ENCODE results near the gene CEP112. TPM values are rescaled to one million over a fixed set of nuclear protein-coding genes. Genes with fewer than 3 reads are reported as not detected.

Gene CEP112
- total and polyA plus RNA-seq, 2 of the 8 experiments (the other 6 are each of a cell fraction or from before 2014, with no cell fraction given): 0.62 to 3.1 TPM

DNA sequence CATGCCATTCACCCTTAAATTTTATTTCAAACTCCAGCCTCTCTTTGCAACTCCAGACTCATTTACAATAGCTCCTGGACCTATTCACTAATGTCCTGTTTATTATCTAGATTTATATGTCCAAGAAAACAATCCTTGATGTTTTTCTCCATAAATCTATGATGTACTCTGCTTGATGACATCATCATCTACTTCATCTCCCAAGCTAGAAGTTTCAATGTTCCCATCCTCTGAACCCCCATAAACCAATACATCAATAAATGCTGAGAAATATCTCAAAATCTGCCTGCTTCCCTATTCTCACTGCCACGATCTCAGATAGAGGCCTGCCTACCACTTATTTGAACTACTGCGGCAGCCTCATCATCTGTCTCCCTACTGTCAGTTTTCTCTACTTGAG, 4.2 kb downstream of the CEP112 start:
- no peaks in the 10 kb centered on the region for H3K9me3 ChIP-seq (ENCODE audit: insufficient read depth in 2 of 2, low read depth in 1 of 2, low read length in 1 of 2)
- POLR2A ChIA-PET (ENCODE audit: partially characterized antibody): no interaction called here
- CTCF ChIA-PET (ENCODE audit: partially characterized antibody): interaction anchor here (0.6 to 1.3 kb wide), 2 partner anchors 13 to 17 kb away, joined by 4 to 5 read pairs; no protein-coding TSS in a partner anchor
- no peak overlapping the region for H2BK20ac ChIP-seq (ENCODE audit: low read length)
- no peak overlapping the region for H2BK120ac ChIP-seq (replicated peaks; ENCODE audit: low read depth, low read length)
- no peak overlapping the region for H3K18ac ChIP-seq (ENCODE audit: extremely low read depth, low read length)
- no peak for TF ChIP-seq ASH2L (IDR thresholded peaks at IDR 0.05; ENCODE audit: low read length)
- no peak overlapping the region for H3K56ac ChIP-seq (replicated peaks; ENCODE audit: insufficient read length, low read depth, low read length)
- 90% methylated on average over 2 of the region's 2 CpGs; no CpG with 5 or more reads in 1 of the 2 experiments for WGBS, 2 experiments (ENCODE audit: extremely low coverage in 1 of 2, insufficient coverage in 1 of 2, insufficient read length in 1 of 2, insufficient replicate concordance in 2 of 2, low coverage in 1 of 2, low lambda C conversion rate in 2 of 2, missing lambda C conversion rate in 1 of 2)
- no peaks in the 10 kb centered on the region for H3K79me1 ChIP-seq (ENCODE audit: low read depth, low read length)
- no peak overlapping the region for H4K5ac ChIP-seq (ENCODE audit: insufficient read length, low read depth, low read length)
- no peak for DNase-seq (ENCODE audit: low read depth in 1 of 2, low spot score in 2 of 2)
- no peak overlapping the region for H3K4me3 ChIP-seq (ENCODE audit: extremely low read depth in 1 of 4, insufficient read depth in 2 of 4, low read depth in 3 of 4, low read length in 4 of 4)
- no peak overlapping the region for H2AK5ac ChIP-seq (ENCODE audit: low read depth, low read length)
- H3K14ac ChIP-seq (ENCODE audit: insufficient read length): no peak overlapping the region
- FAIRE-seq: no peak
- no peak overlapping the region for H4K8ac ChIP-seq (ENCODE audit: extremely low read depth, insufficient read depth, low read length)
- H4K91ac ChIP-seq (replicated peaks; ENCODE audit: insufficient read length, low read length): no peak overlapping the region
- peaks cover 4% of the 10 kb centered on the region; the same call in 1 of the 2 replicates for H3K23me2 ChIP-seq (ENCODE audit: low read depth, low read length)
- no peak overlapping the region for H3K9ac ChIP-seq (replicated peaks in 1 of 4; ENCODE audit: extremely low read depth in 1 of 4, low read depth in 3 of 4, low read length in 3 of 4)
- peaks cover 0 to 4% (median 0%) of the 10 kb centered on the region in 4 experiments; a peak in 1 of 7 replicates for H3K4me1 ChIP-seq (replicated peaks in 1 of 4; ENCODE audit: control insufficient read depth in 3 of 4, insufficient read depth in 4 of 4, low read length in 3 of 4)
- H3K4ac ChIP-seq (replicated peaks; ENCODE audit: insufficient read length, low read depth, low read length): no peak overlapping the region
- H3K36me3 ChIP-seq (ENCODE audit: control insufficient read depth in 2 of 4, insufficient read depth in 4 of 4, low read length in 3 of 4): no peaks in the 10 kb centered on the region
- no peak overlapping the region for H3K27ac ChIP-seq (ENCODE audit: low read depth, low read length)
- no peak overlapping the region for H2BK15ac ChIP-seq (ENCODE audit: low read length)
- no peak overlapping the region for H3K23ac ChIP-seq (ENCODE audit: insufficient read length)
- H2BK12ac ChIP-seq (ENCODE audit: low read depth, low read length): no peak overlapping the region
- H3K4me2 ChIP-seq (ENCODE audit: insufficient read depth in 1 of 2, low read depth in 2 of 2, low read length in 2 of 2): no peak overlapping the region
- no peak overlapping the region for H2AFZ ChIP-seq (ENCODE audit: low read length)
- H3K79me2 ChIP-seq (ENCODE audit: control insufficient read depth in 1 of 2, insufficient read depth in 2 of 2, low read length in 2 of 2): no peaks in the 10 kb centered on the region
- H4K20me1 ChIP-seq (replicated peaks in 1 of 2; ENCODE audit: control insufficient read depth in 1 of 2, insufficient read depth in 2 of 2, low read length in 2 of 2): no peaks in the 10 kb centered on the region
- H3K27me3 ChIP-seq (replicated peaks in 1 of 4; ENCODE audit: control insufficient read depth in 3 of 4, extremely low read depth in 1 of 4, insufficient read depth in 3 of 4, low read length in 3 of 4): peaks cover 0 to 1% (median 0%) of the 10 kb centered on the region in 4 experiments; a peak in 1 of 7 replicates
- no peak overlapping the region for H2BK5ac ChIP-seq (ENCODE audit: low read depth, low read length)

Measured in H1 (cell line).